GM10248 (cell line): ENCODE data around the gene SCRN3.
"Not testable (repeated sequence)": the region's sequence is repeated elsewhere in the genome, so short reads cannot be mapped to it uniquely, and the experiment has no call there.

ENCODE experiments used
- CTCF ChIA-PET: fragments of 300-600 bp; sonication (Branson Sonifier 250); formaldehyde crosslinking; extraction: SDS; loops from one replicate; lab custom pipeline; 2021; ENCODE audit warnings: antibody characterized with exemption; lab: Yijun Ruan, JAX
- POLR2A ChIA-PET: fragments of 350-650 bp; sonication (Branson Sonifier 250); formaldehyde crosslinking; extraction: SDS; loops from one replicate; lab custom pipeline; 2020; ENCODE audit warnings: antibody characterized with exemption; lab: Yijun Ruan, JAX
- DNase-seq: peaks from one replicate; pipeline ENCODE4 v3.0.0; 2012; ENCODE audit errors: extremely low spot score
- TF ChIP-seq, protein P1 (sequence below): IDR thresholded peaks from 2 replicates; pipeline ENCODE4 v1.5.1; 2012; ENCODE audit warnings: mild to moderate bottlenecking, low read depth; ENCODE audit errors: extremely low read depth, missing control alignments, control extremely low read depth

SCRN3 gene

DNA sequence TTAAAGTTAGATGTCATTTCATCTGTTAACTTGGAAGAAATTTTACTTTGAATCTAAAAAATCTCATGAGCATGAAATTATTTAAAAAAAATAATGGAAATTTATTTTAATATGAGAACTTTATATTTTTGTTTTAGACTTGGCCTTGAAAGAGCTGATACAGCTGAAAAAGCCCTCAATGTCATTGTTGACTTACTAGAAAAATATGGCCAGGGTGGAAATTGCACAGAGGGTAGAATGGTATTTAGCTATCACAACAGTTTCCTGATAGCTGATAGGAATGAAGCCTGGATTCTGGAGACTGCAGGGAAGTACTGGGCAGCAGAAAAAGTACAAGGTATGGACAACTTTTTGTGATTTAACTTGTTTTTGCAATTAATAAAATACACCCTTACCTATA is 5.3 kb downstream of the SCRN3 start:
- no peak for DNase-seq
- CTCF ChIA-PET = interaction anchor here (0.7 to 1.3 kb wide), 2 partner anchors 20 to 59 kb away, joined by 3 read pairs; no protein-coding TSS in a partner anchor
- POLR2A ChIA-PET = no interaction called here
- TF ChIP-seq, protein P1, sequence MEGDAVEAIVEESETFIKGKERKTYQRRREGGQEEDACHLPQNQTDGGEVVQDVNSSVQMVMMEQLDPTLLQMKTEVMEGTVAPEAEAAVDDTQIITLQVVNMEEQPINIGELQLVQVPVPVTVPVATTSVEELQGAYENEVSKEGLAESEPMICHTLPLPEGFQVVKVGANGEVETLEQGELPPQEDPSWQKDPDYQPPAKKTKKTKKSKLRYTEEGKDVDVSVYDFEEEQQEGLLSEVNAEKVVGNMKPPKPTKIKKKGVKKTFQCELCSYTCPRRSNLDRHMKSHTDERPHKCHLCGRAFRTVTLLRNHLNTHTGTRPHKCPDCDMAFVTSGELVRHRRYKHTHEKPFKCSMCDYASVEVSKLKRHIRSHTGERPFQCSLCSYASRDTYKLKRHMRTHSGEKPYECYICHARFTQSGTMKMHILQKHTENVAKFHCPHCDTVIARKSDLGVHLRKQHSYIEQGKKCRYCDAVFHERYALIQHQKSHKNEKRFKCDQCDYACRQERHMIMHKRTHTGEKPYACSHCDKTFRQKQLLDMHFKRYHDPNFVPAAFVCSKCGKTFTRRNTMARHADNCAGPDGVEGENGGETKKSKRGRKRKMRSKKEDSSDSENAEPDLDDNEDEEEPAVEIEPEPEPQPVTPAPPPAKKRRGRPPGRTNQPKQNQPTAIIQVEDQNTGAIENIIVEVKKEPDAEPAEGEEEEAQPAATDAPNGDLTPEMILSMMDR = no peak

DNA sequence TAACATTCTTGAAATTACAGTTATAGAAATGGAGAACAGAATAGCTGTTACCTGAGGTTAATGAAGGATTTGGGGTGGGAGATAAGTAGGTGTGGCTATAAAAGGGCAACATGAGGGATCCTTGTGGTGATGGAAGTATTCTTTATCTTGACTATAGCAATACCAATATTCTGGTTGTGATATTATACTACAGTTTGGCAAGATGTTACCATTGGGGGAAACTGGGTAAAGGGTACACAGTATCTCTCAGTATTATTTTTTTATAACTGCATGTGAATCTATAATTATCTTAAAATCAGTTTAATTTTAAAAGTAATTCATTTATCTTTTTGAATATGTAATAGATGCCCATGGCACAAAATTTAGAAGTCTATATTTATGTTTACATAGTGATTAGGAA is 8.1 kb downstream of the SCRN3 start:
- TF ChIP-seq, protein P1 = no peak
- ChIA-PET CTCF (no interaction called here), POLR2A (no interaction called here)
- DNase-seq = no peak

- DNase-seq, POLR2A ChIA-PET, CTCF ChIA-PET: not testable (repeated sequence)
Observed at GRCh38 chr2:174410039-174410438, 14.5 kb downstream of the SCRN3 start.

GRCh38 chr2:174412256-174412655 is 16.7 kb downstream of the SCRN3 start:
- ChIA-PET CTCF (no interaction called here), POLR2A (interaction anchor here (0.6 kb wide), 1 partner anchor 724 kb away, joined by 6 read pairs; no protein-coding TSS in a partner anchor)
- TF ChIP-seq, protein P1 = no peak
- DNase-seq = no peak

DNA sequence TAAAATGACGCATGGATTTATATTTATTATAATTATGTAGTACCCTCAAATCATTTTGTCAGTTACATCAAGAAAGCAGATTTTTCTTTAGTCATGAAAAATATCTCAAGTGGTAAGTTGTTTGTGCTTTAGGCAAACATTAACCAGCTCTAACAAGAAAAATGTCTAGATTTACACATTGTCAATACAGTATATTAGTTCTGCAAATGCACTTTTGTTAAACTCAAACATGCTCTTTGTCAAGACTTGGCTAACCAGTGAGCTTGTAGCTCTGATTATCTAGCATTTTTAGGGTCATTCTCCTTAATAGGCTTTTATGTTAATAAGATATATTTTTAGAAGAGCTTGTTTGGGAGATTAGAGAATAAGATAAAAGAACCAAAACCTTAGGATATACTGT is 32.7 kb downstream of the SCRN3 start:
- TF ChIP-seq, protein P1 = no peak
- CTCF ChIA-PET = interaction anchor here (1.4 to 2.3 kb wide), 2 partner anchors 8 to 120 kb away, joined by 6 to 7 read pairs; no protein-coding TSS in a partner anchor
- POLR2A ChIA-PET = no interaction called here
- no peak for DNase-seq

GRCh38 chr2:174430066-174430465 is 34.5 kb downstream of the SCRN3 start:
- TF ChIP-seq, protein P1 = no peak
- CTCF ChIA-PET = interaction anchor here (0.7 to 2.3 kb wide), 3 partner anchors 9 to 34 kb away, joined by 3 to 7 read pairs (median 3); partner anchors contain the start of gene SCRN3
- DNase-seq = no peak
- POLR2A ChIA-PET = no interaction called here

DNA sequence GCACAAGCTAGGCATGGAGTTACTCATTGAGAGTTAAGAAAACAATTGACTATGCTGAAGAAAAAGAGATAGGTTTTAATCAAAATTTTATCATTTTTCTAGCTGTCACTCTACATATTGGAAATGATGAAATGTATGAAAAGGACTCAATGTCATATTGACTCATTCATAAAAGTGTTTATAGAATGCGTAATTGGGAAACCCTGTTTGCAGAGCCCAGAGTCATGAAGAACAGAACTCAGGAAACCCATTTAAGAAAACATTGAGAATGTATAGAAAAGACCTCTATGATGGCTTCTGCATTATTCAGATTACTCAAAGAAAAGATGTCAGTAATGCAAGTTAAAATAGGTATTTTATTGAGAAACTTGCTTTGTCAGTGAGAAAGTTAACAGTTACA is 36.4 kb downstream of the SCRN3 start:
- POLR2A ChIA-PET = no interaction called here
- no peak for DNase-seq
- TF ChIP-seq, protein P1 = no peak
- CTCF ChIA-PET = no interaction called here
